Activated CD8-positive, alpha-beta T cell treated with anti-CD3 and anti-CD28 coated beads for 36 hours (primary cell): ENCODE results near the gene SESN2. TPM values are rescaled to one million over a fixed set of nuclear protein-coding genes. Genes with fewer than 3 reads are reported as not detected.

Source experiments
- ATAC-seq: fragments of 200-7000 bp; cut with Tn5 transposase; one replicate; pipeline ENCODE4 v1.10.0; 2021; ENCODE audit warnings: mild to moderate bottlenecking, moderate library complexity
- CTCF ChIA-PET: fragments of 350-600 bp; sonication (Branson Sonifier 250); formaldehyde crosslinking; loops from one replicate; lab custom pipeline; 2021; ENCODE audit warnings: antibody characterized with exemption; lab: Charles Lee
- POLR2A ChIA-PET: fragments of 350-600 bp; sonication (Branson Sonifier 250); formaldehyde crosslinking; loops from one replicate; lab custom pipeline; 2021; ENCODE audit warnings: antibody characterized with exemption; lab: Charles Lee
- DNase-seq: peaks from one replicate; pipeline ENCODE4 v3.0.0-alpha.2; 2020
- H3K27ac Mint-ChIP-seq: one replicate; pipeline ENCODE4 v1.8.0; 2021; ENCODE audit warnings: mild to moderate bottlenecking, mixed read lengths
- H3K27me3 Mint-ChIP-seq: one replicate; pipeline ENCODE4 v1.8.0; 2021; ENCODE audit warnings: mixed read lengths
- H3K36me3 Mint-ChIP-seq: one replicate; pipeline ENCODE4 v1.8.0; 2021; ENCODE audit warnings: low read depth, mixed read lengths
- H3K4me1 Mint-ChIP-seq: one replicate; pipeline ENCODE4 v1.8.0; 2021; ENCODE audit warnings: low read depth, mixed read lengths
- H3K4me3 Mint-ChIP-seq: one replicate; pipeline ENCODE4 v1.8.0; 2021; ENCODE audit warnings: mild to moderate bottlenecking, moderate library complexity, mixed read lengths
- H3K9me3 Mint-ChIP-seq: one replicate; pipeline ENCODE4 v1.8.0; 2021; ENCODE audit warnings: mixed read lengths
- CTCF ChIP-seq: fragments of 200-600 bp; IDR thresholded peaks from one replicate; pipeline ENCODE4 v1.8.0; 2022; ENCODE audit warnings: antibody characterized with exemption, mild to moderate bottlenecking
- intact Hi-C: fragments of 100-400 bp; cut with micrococcal nuclease; formaldehyde crosslinking; loops from one replicate; pipeline ENCODE4 v1.10.0; 2022
- total RNA-seq, 2 experiments: library from RNA; stranded (reverse); gene quantifications; one replicate each; pipeline ENCODE4 v1.2.3, GENCODE V29; 2021

Gene SESN2
- total RNA-seq, 2 experiments from 2014 or later: 26.0 to 27.4 TPM

GRCh38 chr1:28308750-28309149 is 49.4 kb downstream of the SESN2 start:
- Mint-ChIP-seq H3K4me3 (no peak overlapping the region), H3K4me1 (no peaks in the 10 kb centered on the region), H3K27me3 (peaks cover 1% of the 10 kb centered on the region), H3K9me3 (no peaks in the 10 kb centered on the region), H3K36me3 (no peaks in the 10 kb centered on the region), H3K27ac (no peak overlapping the region)
- ATAC-seq (no peak), DNase-seq (no peak)
- ChIA-PET CTCF (no interaction called here), POLR2A (interaction anchor here (0.6 kb wide), 1 partner anchor 24 kb away, joined by 3 read pairs; no protein-coding TSS in a partner anchor)
- intact Hi-C loops: no loop called here
- TF ChIP-seq CTCF: no peak

GRCh38 chr1:28309702-28310101 is 50.4 kb downstream of the SESN2 start:
- Mint-ChIP-seq H3K4me1 (no peaks in the 10 kb centered on the region), H3K9me3 (no peaks in the 10 kb centered on the region), H3K27me3 (no peaks in the 10 kb centered on the region), H3K27ac (no peak overlapping the region), H3K36me3 (no peaks in the 10 kb centered on the region), H3K4me3 (no peak overlapping the region)
- no peak for TF ChIP-seq CTCF
- no peak for DNase-seq
- no peak for ATAC-seq
- POLR2A ChIA-PET: no interaction called here
- intact Hi-C loops: no loop called here
- CTCF ChIA-PET: no interaction called here

- CTCF ChIA-PET: interaction anchor here (1.3 to 1.6 kb wide), 2 partner anchors 46 to 66 kb away, joined by 4 to 5 read pairs; no protein-coding TSS in a partner anchor
- ATAC-seq (no peak), DNase-seq (no peak)
- POLR2A ChIA-PET: interaction anchor here (0.9 kb wide), 1 partner anchor 70 kb away, joined by 3 read pairs; no protein-coding TSS in a partner anchor
- H3K4me3 Mint-ChIP-seq: no peak overlapping the region
- intact Hi-C loops: no loop called here
- H3K27ac Mint-ChIP-seq: no peak overlapping the region
- TF ChIP-seq CTCF: no peak
- H3K9me3 Mint-ChIP-seq: no peaks in the 10 kb centered on the region
- H3K4me1 Mint-ChIP-seq: no peaks in the 10 kb centered on the region
- H3K27me3 Mint-ChIP-seq: peaks cover 3% of the 10 kb centered on the region
- no peaks in the 10 kb centered on the region for H3K36me3 Mint-ChIP-seq
Measured at GRCh38 chr1:28313702-28314546, 54.6 kb downstream of the SESN2 start.

GRCh38 chr1:28314547-28314941 is 55.2 kb downstream of the SESN2 start:
- Mint-ChIP-seq H3K4me3 (no peak overlapping the region), H3K27me3 (peaks cover 3% of the 10 kb centered on the region), H3K27ac (no peak overlapping the region), H3K4me1 (no peaks in the 10 kb centered on the region), H3K36me3 (no peaks in the 10 kb centered on the region), H3K9me3 (no peaks in the 10 kb centered on the region)
- no peak for TF ChIP-seq CTCF
- ChIA-PET POLR2A (interaction anchor here (0.9 kb wide), 1 partner anchor 71 kb away, joined by 3 read pairs; no protein-coding TSS in a partner anchor), CTCF (interaction anchor here (1.3 to 1.6 kb wide), 2 partner anchors 45 to 66 kb away, joined by 4 to 5 read pairs; no protein-coding TSS in a partner anchor)
- ATAC-seq: no peak
- DNase-seq: no peak
- intact Hi-C loops: no loop called here

- no peaks in the 10 kb centered on the region for H3K36me3 Mint-ChIP-seq
- ATAC-seq (no peak), DNase-seq (no peak)
- no peaks in the 10 kb centered on the region for H3K4me1 Mint-ChIP-seq
- POLR2A ChIA-PET: interaction anchor here (0.8 kb wide), 1 partner anchor 12 kb away, joined by 5 read pairs; the partner anchor contains the start of gene MED18
- intact Hi-C loops: no loop called here
- CTCF ChIA-PET: interaction anchor here (1.0 kb wide), 1 partner anchor 43 kb away, joined by 3 read pairs; no protein-coding TSS in a partner anchor
- H3K27me3 Mint-ChIP-seq: peaks cover 3% of the 10 kb centered on the region
- no peak for TF ChIP-seq CTCF
- H3K9me3 Mint-ChIP-seq: no peaks in the 10 kb centered on the region
- H3K4me3 Mint-ChIP-seq: no peak overlapping the region
- no peak overlapping the region for H3K27ac Mint-ChIP-seq
Measured at GRCh38 chr1:28317014-28317413, 57.7 kb downstream of the SESN2 start.
